ENCODE measurements around the gene C1QTNF12. TPM values are rescaled to one million over a fixed set of nuclear protein-coding genes. Genes with fewer than 3 reads are reported as not detected.

The C1QTNF12 gene
- polyA plus RNA-seq, 1 of the 3 experiments (the other 2 are of a cell fraction) = 0.59 TPM

- TF ChIP-seq JUND (IDR thresholded peaks at IDR 0.05) (no peak), USF2 (IDR thresholded peaks at IDR 0.05; ENCODE audit: borderline replicate concordance, low read depth, low read length) (no peak), EP300 (IDR thresholded peaks at IDR 0.05; ENCODE audit: borderline replicate concordance in 1 of 2, low read depth in 1 of 2, low read length in 1 of 2) (no peak), RCOR1 (IDR thresholded peaks at IDR 0.05; ENCODE audit: low read length) (no peak), NRF1 (IDR thresholded peaks at IDR 0.05; ENCODE audit: low read depth, low read length) (no peak), FOSL2 (IDR thresholded peaks at IDR 0.05; ENCODE audit: borderline replicate concordance, low read depth) (no peak), FOXJ3 (CRISPR knock-in tag; IDR thresholded peaks at IDR 0.05) (no peak), CHD2 (IDR thresholded peaks at IDR 0.05; ENCODE audit: low read length, partially characterized antibody) (no peak), MXI1 (IDR thresholded peaks at IDR 0.05; ENCODE audit: low read depth, low read length) (no peak)
- TF ChIP-seq, protein P1, sequence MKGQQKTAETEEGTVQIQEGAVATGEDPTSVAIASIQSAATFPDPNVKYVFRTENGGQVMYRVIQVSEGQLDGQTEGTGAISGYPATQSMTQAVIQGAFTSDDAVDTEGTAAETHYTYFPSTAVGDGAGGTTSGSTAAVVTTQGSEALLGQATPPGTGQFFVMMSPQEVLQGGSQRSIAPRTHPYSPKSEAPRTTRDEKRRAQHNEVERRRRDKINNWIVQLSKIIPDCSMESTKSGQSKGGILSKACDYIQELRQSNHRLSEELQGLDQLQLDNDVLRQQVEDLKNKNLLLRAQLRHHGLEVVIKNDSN (IDR thresholded peaks at IDR 0.05; ENCODE audit: borderline replicate concordance, low read depth) = no peak
These were observed 39.5 kb downstream of the C1QTNF12 start (continued) for GRCh38 chr1:1206966-1207531.

DNA sequence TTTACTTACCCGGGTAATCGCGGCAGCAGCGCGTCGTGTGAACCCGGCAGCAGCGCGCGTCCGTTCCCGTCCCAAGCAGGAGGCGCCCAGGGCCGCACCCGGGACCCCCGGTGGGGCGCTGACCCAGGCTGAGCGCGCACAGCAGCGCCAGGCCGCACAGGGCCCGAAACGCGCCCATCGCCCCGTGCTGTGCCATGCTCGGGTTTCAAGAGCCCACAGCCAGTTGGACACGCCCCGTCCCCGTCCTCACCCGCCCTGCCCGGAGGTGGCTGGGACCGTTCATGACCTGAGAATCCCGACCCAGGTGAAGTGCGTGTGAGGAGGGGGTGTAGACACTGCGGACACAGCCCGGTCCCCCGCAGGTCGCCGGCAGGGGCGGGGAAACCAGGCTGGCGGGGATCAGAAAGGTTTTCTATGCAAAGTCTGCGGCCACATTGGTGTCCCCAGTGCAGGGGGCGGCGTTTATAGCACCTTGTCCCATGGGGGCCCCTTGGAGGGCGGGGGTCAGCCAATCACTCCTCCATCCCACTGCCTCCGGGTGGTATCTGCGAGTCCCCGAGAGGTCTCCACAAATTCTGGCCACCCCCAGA is 40.1 kb downstream of the C1QTNF12 start, which contains the start of gene TNFRSF18:
TSS of gene TNFRSF18 (minus strand) at position 217 of the 590 bp plus-strand sequence. CDS start at position 196, 21 bp downstream.
- H4K20me1 ChIP-seq (ENCODE audit: insufficient read depth) = no peaks in the 10 kb centered on the region
- H3K4me1 ChIP-seq (ENCODE audit: control insufficient read depth in 1 of 2, insufficient read depth in 2 of 2, low read depth in 1 of 2, low read length in 1 of 2) = peaks cover 3 to 8% of the 10 kb centered on the region in 2 experiments; a peak in 1 of 4 replicates
- H3K4me2 ChIP-seq = no peak within 1 kb of the TSS
- no peaks in the 10 kb centered on the region for H3F3A ChIP-seq (replicated peaks; ENCODE audit: insufficient read depth)
- H3K9me2 ChIP-seq = no peaks in the 10 kb centered on the region
- no peaks in the 10 kb centered on the region for H3K36me3 ChIP-seq (replicated peaks in 1 of 2; ENCODE audit: control insufficient read depth in 1 of 2, insufficient read depth in 2 of 2, low read length in 1 of 2)
- WGBS (ENCODE audit: low lambda C conversion rate) = 0% methylated on average over 4 of the region's 49 CpGs
- H3K9ac ChIP-seq = no peak within 1 kb of the TSS
- H3K27me3 ChIP-seq (ENCODE audit: insufficient read depth) = peaks cover 7% of the 10 kb centered on the region; the same call in 1 of the 2 replicates
- TF ChIP-seq, protein P2, sequence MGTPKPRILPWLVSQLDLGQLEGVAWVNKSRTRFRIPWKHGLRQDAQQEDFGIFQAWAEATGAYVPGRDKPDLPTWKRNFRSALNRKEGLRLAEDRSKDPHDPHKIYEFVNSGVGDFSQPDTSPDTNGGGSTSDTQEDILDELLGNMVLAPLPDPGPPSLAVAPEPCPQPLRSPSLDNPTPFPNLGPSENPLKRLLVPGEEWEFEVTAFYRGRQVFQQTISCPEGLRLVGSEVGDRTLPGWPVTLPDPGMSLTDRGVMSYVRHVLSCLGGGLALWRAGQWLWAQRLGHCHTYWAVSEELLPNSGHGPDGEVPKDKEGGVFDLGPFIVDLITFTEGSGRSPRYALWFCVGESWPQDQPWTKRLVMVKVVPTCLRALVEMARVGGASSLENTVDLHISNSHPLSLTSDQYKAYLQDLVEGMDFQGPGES (IDR thresholded peaks at IDR 0.05; ENCODE audit: low read depth, low read length) = no peak
- TF ChIP-seq YY1 (IDR thresholded peaks at IDR 0.05; ENCODE audit: low read depth) (no peak), RAD21 (IDR thresholded peaks at IDR 0.05; ENCODE audit: low read length) (no peak), EP300 (IDR thresholded peaks at IDR 0.05; ENCODE audit: borderline replicate concordance in 1 of 2, low read depth in 1 of 2, low read length in 1 of 2) (no peak), FOSL2 (IDR thresholded peaks at IDR 0.05; ENCODE audit: borderline replicate concordance, low read depth) (no peak), ELF1 (IDR thresholded peaks at IDR 0.05) (no peak), ZBTB33 (IDR thresholded peaks at IDR 0.05; ENCODE audit: borderline replicate concordance, low read depth) (no peak), TEAD4 (IDR thresholded peaks at IDR 0.05; ENCODE audit: borderline replicate concordance, insufficient read depth) (no peak), CHD2 (IDR thresholded peaks at IDR 0.05; ENCODE audit: low read length, partially characterized antibody) (no peak), TAF1 (IDR thresholded peaks at IDR 0.05; ENCODE audit: borderline replicate concordance, low read depth, low read length) (no peak), NFIC (IDR thresholded peaks at IDR 0.05; ENCODE audit: borderline replicate concordance) (no peak)
- TF ChIP-seq, protein P3, sequence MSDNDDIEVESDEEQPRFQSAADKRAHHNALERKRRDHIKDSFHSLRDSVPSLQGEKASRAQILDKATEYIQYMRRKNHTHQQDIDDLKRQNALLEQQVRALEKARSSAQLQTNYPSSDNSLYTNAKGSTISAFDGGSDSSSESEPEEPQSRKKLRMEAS (IDR thresholded peaks at IDR 0.05; ENCODE audit: low read depth) = no peak
- TF ChIP-seq, protein P4, sequence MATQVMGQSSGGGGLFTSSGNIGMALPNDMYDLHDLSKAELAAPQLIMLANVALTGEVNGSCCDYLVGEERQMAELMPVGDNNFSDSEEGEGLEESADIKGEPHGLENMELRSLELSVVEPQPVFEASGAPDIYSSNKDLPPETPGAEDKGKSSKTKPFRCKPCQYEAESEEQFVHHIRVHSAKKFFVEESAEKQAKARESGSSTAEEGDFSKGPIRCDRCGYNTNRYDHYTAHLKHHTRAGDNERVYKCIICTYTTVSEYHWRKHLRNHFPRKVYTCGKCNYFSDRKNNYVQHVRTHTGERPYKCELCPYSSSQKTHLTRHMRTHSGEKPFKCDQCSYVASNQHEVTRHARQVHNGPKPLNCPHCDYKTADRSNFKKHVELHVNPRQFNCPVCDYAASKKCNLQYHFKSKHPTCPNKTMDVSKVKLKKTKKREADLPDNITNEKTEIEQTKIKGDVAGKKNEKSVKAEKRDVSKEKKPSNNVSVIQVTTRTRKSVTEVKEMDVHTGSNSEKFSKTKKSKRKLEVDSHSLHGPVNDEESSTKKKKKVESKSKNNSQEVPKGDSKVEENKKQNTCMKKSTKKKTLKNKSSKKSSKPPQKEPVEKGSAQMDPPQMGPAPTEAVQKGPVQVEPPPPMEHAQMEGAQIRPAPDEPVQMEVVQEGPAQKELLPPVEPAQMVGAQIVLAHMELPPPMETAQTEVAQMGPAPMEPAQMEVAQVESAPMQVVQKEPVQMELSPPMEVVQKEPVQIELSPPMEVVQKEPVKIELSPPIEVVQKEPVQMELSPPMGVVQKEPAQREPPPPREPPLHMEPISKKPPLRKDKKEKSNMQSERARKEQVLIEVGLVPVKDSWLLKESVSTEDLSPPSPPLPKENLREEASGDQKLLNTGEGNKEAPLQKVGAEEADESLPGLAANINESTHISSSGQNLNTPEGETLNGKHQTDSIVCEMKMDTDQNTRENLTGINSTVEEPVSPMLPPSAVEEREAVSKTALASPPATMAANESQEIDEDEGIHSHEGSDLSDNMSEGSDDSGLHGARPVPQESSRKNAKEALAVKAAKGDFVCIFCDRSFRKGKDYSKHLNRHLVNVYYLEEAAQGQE (IDR thresholded peaks at IDR 0.05; ENCODE audit: low read depth, low read length) = no peak
- H2AFZ ChIP-seq (ENCODE audit: low read depth) = no peak within 1 kb of the TSS
- H3K27ac ChIP-seq (ENCODE audit: low read depth in 2 of 2, low read length in 1 of 2) = no peak within 1 kb of the TSS
- H3K9me3 ChIP-seq = no peaks in the 10 kb centered on the region
- ChIA-PET POLR2A (no interaction called here), CTCF (interaction anchor here (1.3 to 3.8 kb wide), 2 partner anchors 84 to 174 kb away, joined by 3 to 16 read pairs; no protein-coding TSS in a partner anchor)
- no peak within 1 kb of the TSS for H3K4me3 ChIP-seq (ENCODE audit: low read depth in 2 of 2, low read length in 1 of 2)
- no peaks in the 10 kb centered on the region for H3K79me2 ChIP-seq (ENCODE audit: insufficient read depth)
- DNase-seq = peak; percentile 48

Measured in SK-N-SH (cell line).